Measurements from ENCODE around the gene CDH23. TPM values are rescaled to one million over a fixed set of nuclear protein-coding genes. Genes with fewer than 3 reads are reported as not detected.

The CDH23 gene
- polyA plus RNA-seq, 2 of the 4 experiments (the other 2 are of a cell fraction), result 1.1 to 2.3 TPM

DNA sequence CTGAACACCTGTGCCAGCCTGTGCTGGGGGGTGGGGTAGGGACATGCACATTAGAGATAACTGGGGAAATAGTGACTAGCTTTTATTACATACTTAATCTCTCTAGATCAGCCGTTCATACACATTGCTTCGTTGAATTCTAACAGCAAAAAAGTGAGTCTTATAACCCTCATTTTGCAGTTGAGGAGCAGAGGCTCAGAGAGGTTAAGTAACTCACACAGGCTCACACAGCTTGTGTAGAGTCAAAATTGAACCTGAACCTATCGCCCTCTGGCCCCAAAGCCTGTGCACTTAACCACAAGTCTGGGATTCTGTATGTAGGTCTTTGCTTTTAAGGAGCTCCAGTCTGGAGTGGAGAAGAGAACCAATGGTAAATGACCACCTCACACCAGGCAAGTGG lies 59.9 kb downstream of the CDH23 start:
- Histone ChIP-seq H3K27ac (no peak overlapping the region), H3K4me2 (no peak overlapping the region), H3K9me3 (no peaks in the 10 kb centered on the region), H3K4me1 (no peaks in the 10 kb centered on the region), H3K4me3 (no peak overlapping the region)
- ChIA-PET POLR2A (no interaction called here), CTCF (interaction anchor here (0.8 to 1.6 kb wide), 4 partner anchors 11 to 142 kb away, joined by 3 to 5 read pairs (median 4); no protein-coding TSS in a partner anchor)
- ATAC-seq (no peak), DNase-seq (ENCODE audit: low read depth in 1 of 2, low spot score in 1 of 2) (no peak), FAIRE-seq (no peak)
- WGBS (ENCODE audit: missing lambda C conversion rate), result 16% methylated on average over 3 of the region's 3 CpGs
- TF ChIP-seq FOXS1 (CRISPR knock-in tag; IDR thresholded peaks at IDR 0.05) (no peak), ZC3H11A (IDR thresholded peaks at IDR 0.05) (no peak), RFX5 (IDR thresholded peaks at IDR 0.05) (no peak), CHD2 (IDR thresholded peaks at IDR 0.05; ENCODE audit: low read length, partially characterized antibody) (no peak), HDAC2 (IDR thresholded peaks at IDR 0.05) (no peak), ZSCAN20 (CRISPR knock-in tag; IDR thresholded peaks at IDR 0.05) (no peak), FOSL2 (IDR thresholded peaks at IDR 0.05) (no peak), FOSL2 (CRISPR knock-in tag; IDR thresholded peaks at IDR 0.05) (no peak), PHF8 (IDR thresholded peaks at IDR 0.05; ENCODE audit: borderline replicate concordance, low read depth) (no peak), ESRRA (IDR thresholded peaks at IDR 0.05; ENCODE audit: borderline replicate concordance, low read length) (no peak), RCOR1 (IDR thresholded peaks at IDR 0.05; ENCODE audit: low read depth, low read length) (no peak), MAZ (IDR thresholded peaks at IDR 0.05; ENCODE audit: borderline replicate concordance, low read depth, low read length) (no peak), KDM5A (IDR thresholded peaks at IDR 0.05) (no peak), CBX2 (IDR thresholded peaks at IDR 0.05; ENCODE audit: borderline replicate concordance, low read depth) (no peak)
- TF ChIP-seq, protein P1, sequence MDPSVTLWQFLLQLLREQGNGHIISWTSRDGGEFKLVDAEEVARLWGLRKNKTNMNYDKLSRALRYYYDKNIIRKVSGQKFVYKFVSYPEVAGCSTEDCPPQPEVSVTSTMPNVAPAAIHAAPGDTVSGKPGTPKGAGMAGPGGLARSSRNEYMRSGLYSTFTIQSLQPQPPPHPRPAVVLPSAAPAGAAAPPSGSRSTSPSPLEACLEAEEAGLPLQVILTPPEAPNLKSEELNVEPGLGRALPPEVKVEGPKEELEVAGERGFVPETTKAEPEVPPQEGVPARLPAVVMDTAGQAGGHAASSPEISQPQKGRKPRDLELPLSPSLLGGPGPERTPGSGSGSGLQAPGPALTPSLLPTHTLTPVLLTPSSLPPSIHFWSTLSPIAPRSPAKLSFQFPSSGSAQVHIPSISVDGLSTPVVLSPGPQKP (IDR thresholded peaks at IDR 0.05; ENCODE audit: low read depth, low read length), result no peak
- TF ChIP-seq, protein P2, sequence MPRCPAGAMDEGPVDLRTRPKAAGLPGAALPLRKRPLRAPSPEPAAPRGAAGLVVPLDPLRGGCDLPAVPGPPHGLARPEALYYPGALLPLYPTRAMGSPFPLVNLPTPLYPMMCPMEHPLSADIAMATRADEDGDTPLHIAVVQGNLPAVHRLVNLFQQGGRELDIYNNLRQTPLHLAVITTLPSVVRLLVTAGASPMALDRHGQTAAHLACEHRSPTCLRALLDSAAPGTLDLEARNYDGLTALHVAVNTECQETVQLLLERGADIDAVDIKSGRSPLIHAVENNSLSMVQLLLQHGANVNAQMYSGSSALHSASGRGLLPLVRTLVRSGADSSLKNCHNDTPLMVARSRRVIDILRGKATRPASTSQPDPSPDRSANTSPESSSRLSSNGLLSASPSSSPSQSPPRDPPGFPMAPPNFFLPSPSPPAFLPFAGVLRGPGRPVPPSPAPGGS (IDR thresholded peaks at IDR 0.05), result no peak

DNA sequence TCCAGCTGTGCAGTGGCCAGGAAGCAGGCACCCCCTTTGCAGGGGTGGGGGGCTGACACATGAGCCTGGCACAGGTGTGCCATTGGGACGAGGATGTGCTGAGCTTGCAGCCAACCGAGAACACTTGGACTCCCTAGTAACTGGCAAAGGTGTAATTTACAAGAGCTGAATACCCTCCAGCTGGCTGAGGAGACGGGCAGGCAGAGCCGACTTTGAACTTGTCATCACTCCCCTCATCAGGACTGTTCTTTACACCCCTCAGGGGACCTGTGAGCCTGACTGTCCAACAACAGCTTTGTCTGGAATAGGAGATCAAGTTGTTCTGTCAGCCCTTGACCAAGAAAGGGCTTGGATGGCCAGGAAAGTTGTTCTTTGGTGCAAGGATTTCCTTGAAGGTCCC lies 61.2 kb downstream of the CDH23 start:
- Histone ChIP-seq H3K9me3 (no peaks in the 10 kb centered on the region), H3K4me1 (no peaks in the 10 kb centered on the region), H3K27ac (no peak overlapping the region), H3K4me2 (no peak overlapping the region), H3K4me3 (no peak overlapping the region)
- ChIA-PET CTCF (interaction anchor here (0.9 to 1.6 kb wide), 6 partner anchors 10 to 151 kb away, joined by 3 to 8 read pairs (median 4); no protein-coding TSS in a partner anchor), POLR2A (no interaction called here)
- ATAC-seq (no peak), FAIRE-seq (no peak), DNase-seq (ENCODE audit: low read depth in 1 of 2, low spot score in 1 of 2) (no peak)
- 41% methylated on average over 4 of the region's 4 CpGs for WGBS (ENCODE audit: missing lambda C conversion rate)
- no peak for TF ChIP-seq FOXS1 (CRISPR knock-in tag; IDR thresholded peaks at IDR 0.05)

DNA sequence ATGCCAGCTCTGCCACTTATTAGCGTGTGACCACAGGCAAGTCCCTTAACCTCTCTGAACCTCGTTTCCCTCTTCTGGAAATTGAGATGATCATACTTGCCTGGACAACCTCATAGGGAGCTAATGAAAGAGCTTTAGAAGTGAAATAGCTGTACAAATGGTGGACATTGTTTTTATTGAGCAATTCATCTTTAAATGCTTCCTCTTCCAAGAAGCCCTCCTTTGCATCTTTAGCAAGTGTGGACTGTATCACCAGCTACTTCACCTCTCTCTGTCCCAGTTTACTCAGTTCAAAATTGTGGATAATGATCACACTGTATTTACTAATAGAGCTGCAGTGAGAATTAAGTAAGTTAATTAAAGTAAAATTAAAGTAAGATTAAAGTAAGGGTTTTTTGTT lies 61.7 kb downstream of the CDH23 start:
- Histone ChIP-seq H3K4me2 (no peak overlapping the region), H3K4me3 (no peak overlapping the region), H3K27ac (no peak overlapping the region), H3K9me3 (no peaks in the 10 kb centered on the region), H3K4me1 (no peaks in the 10 kb centered on the region)
- no peak for DNase-seq (ENCODE audit: low read depth in 1 of 2, low spot score in 1 of 2)
- ChIA-PET POLR2A (no interaction called here), CTCF (interaction anchor here (0.9 to 1.5 kb wide), 3 partner anchors 9 to 151 kb away, joined by 3 to 8 read pairs (median 3); no protein-coding TSS in a partner anchor)
- 46% methylated on average over 2 of the region's 2 CpGs for WGBS (ENCODE audit: missing lambda C conversion rate)
- FAIRE-seq, result no peak
- no peak for ATAC-seq
- TF ChIP-seq RNF2 (IDR thresholded peaks at IDR 0.05; ENCODE audit: borderline replicate concordance, low read depth) (no peak), NR3C1 (IDR thresholded peaks at IDR 0.05) (no peak), CBX2 (IDR thresholded peaks at IDR 0.05; ENCODE audit: borderline replicate concordance, low read depth) (no peak), ZFP36 (IDR thresholded peaks at IDR 0.05; ENCODE audit: borderline replicate concordance, partially characterized antibody) (peak; percentile 37)

DNA sequence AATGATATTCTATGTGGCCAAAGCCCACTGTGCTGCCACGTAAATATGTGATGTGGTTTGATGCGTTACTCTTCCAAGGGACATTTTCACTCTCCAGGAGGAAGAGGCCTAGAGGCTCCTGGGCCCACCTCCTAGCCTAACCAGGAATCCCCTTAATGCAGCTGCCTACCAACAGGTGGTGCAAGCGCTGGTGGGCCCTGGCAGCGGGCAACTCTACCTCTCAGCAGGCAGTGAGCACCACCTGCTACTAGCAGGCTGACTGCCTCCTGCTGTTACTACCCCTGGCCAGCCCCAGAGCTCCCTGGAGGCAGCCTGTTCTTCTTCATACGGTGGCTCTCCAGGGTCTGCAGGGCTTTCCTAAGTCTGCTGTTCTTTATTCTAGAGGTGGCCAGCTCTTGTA lies 62.8 kb downstream of the CDH23 start:
- POLR2A ChIA-PET, result no interaction called here
- CTCF ChIA-PET, result no interaction called here
- H3K4me2 ChIP-seq, result no peak overlapping the region
- no peaks in the 10 kb centered on the region for H3K9me3 ChIP-seq
- ATAC-seq (peak in 1 of 2 experiments; percentile 63; a peak in 2 of 6 replicates), FAIRE-seq (no peak), DNase-seq (ENCODE audit: low read depth in 1 of 2, low spot score in 1 of 2) (no peak)
- no peak overlapping the region for H3K4me3 ChIP-seq
- 69% methylated on average over 5 of the region's 5 CpGs for WGBS (ENCODE audit: missing lambda C conversion rate)
- H3K4me1 ChIP-seq, result no peaks in the 10 kb centered on the region
- H3K27ac ChIP-seq, result no peak overlapping the region
- TF ChIP-seq EHF (CRISPR knock-in tag; IDR thresholded peaks at IDR 0.05), result no peak
- TF ChIP-seq, protein P3, sequence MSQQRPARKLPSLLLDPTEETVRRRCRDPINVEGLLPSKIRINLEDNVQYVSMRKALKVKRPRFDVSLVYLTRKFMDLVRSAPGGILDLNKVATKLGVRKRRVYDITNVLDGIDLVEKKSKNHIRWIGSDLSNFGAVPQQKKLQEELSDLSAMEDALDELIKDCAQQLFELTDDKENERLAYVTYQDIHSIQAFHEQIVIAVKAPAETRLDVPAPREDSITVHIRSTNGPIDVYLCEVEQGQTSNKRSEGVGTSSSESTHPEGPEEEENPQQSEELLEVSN (IDR thresholded peaks at IDR 0.05; ENCODE audit: borderline replicate concordance, low read depth), result no peak
- TF ChIP-seq JUN (IDR thresholded peaks at IDR 0.05), result no peak
- no peak for TF ChIP-seq CHD4 (IDR thresholded peaks at IDR 0.05; ENCODE audit: borderline replicate concordance)
- TF ChIP-seq NFE2L2 (conservative IDR thresholded peaks at IDR 0.05; ENCODE audit: low read length), result no peak
- TF ChIP-seq MYC (IDR thresholded peaks at IDR 0.05; ENCODE audit: borderline replicate concordance, low read length), result no peak
- TF ChIP-seq, protein P2 (IDR thresholded peaks at IDR 0.05), result no peak
- no peak for TF ChIP-seq KDM1A (IDR thresholded peaks at IDR 0.05; ENCODE audit: low read depth)
- no peak for TF ChIP-seq TP53 (CRISPR knock-in tag; IDR thresholded peaks at IDR 0.05)
- no peak for TF ChIP-seq SMC3 (IDR thresholded peaks at IDR 0.05)
- no peak for TF ChIP-seq EHMT2 (IDR thresholded peaks at IDR 0.05; ENCODE audit: low read depth)
- TF ChIP-seq, protein P4, sequence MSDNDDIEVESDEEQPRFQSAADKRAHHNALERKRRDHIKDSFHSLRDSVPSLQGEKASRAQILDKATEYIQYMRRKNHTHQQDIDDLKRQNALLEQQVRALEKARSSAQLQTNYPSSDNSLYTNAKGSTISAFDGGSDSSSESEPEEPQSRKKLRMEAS (IDR thresholded peaks at IDR 0.05), result no peak

Measured in A549 (cell line).